ENCODE results near the gene IGDCC3.

GRCh38 chr15:65395567-65396202 lies 17.9 kb upstream of the IGDCC3 start:
- TF ChIP-seq CTCF (IDR thresholded peaks at IDR 0.05; ENCODE audit: insufficient read depth, low read length) (no peak), REST (IDR thresholded peaks at IDR 0.05; ENCODE audit: insufficient replicate concordance, low read depth) (no peak), POLR2AphosphoS5 (IDR thresholded peaks at IDR 0.05; ENCODE audit: low read depth) (no peak)
